Ishikawa (cell line): Measurements from ENCODE around the gene SPATA33.
A peak's percentile ranks its signal among the peaks of the same experiment; 100 is the strongest.

Experiments used
- CEBPB ChIP-seq: IDR thresholded peaks from 2 replicates; pipeline ENCODE4 v1.6.1; 2012
- CREB1 ChIP-seq: IDR thresholded peaks from 2 replicates; pipeline ENCODE4 v1.6.1; 2012; ENCODE audit warnings: low read depth
- EGR1 ChIP-seq: IDR thresholded peaks from 2 replicates; pipeline ENCODE4 v1.6.1; 2012
- EP300 ChIP-seq: IDR thresholded peaks from 2 replicates; pipeline ENCODE4 v1.6.1; 2012; ENCODE audit warnings: borderline replicate concordance
- FOXM1 ChIP-seq: IDR thresholded peaks from 2 replicates; pipeline ENCODE4 v1.6.1; 2012; ENCODE audit warnings: low read depth, borderline replicate concordance
- NFIC ChIP-seq: IDR thresholded peaks from 2 replicates; pipeline ENCODE4 v1.6.1; 2012
- RAD21 ChIP-seq: IDR thresholded peaks from 2 replicates; pipeline ENCODE4 v1.6.1; 2012; ENCODE audit warnings: low read depth
- REST ChIP-seq: IDR thresholded peaks from 2 replicates; pipeline ENCODE4 v1.6.1; 2012; ENCODE audit warnings: low read depth, mild to moderate bottlenecking
- TAF1 ChIP-seq: IDR thresholded peaks from 2 replicates; pipeline ENCODE4 v1.6.1; 2012; ENCODE audit warnings: low read depth, mild to moderate bottlenecking
- TCF12 ChIP-seq: IDR thresholded peaks from 2 replicates; pipeline ENCODE4 v1.6.1; 2012; ENCODE audit warnings: low read depth
- TEAD4 ChIP-seq: IDR thresholded peaks from 2 replicates; pipeline ENCODE4 v1.6.1; 2012
- YY1 ChIP-seq: IDR thresholded peaks from 2 replicates; pipeline ENCODE4 v1.6.1; 2012; ENCODE audit warnings: low read depth
- ZBTB7A ChIP-seq: IDR thresholded peaks from 2 replicates; pipeline ENCODE4 v1.6.1; 2012; ENCODE audit warnings: low read depth
- TF ChIP-seq, protein P1 (sequence below): IDR thresholded peaks from 2 replicates; pipeline ENCODE4 v1.6.1; 2012
- TF ChIP-seq, protein P2 (sequence below): IDR thresholded peaks from 2 replicates; pipeline ENCODE4 v1.6.1; 2012

SPATA33 gene

DNA sequence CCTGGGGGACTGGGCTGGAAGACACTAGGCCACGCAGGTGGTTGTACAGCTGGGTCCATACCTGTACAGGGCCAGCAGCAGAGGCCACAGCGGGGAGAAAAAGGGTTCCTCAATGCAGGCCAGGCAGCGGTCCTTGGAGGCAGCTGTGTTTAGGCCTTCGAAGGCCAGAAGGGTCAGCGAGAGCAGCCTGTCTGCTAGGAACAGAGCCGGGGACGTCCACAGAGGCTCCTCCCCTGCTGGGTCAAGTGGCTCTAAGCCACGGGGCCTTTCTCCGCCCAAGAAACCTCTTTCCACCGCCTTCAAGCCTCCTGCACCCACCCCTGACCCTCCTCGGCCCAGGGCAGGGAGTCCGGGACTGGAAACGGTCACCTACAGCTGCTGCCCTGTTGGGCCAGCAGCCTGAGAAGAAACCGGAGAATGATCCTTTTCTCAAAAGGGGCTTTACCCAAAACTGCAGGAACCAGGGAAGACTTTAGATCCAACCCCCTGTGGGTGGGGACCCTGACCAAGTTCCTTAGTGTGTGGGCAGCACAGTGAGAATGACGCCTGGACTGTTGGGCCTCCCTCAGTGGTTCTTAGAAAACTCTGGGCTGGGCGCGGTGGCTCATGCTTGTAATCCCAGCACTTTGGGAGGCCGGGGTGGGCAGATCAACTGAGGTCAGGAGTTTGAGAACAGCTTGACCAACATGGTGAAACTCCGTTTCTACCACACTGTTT, 52.2 kb downstream of the SPATA33 start:
- TF ChIP-seq, protein P1, sequence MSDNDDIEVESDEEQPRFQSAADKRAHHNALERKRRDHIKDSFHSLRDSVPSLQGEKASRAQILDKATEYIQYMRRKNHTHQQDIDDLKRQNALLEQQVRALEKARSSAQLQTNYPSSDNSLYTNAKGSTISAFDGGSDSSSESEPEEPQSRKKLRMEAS, result no peak
- TF ChIP-seq CEBPB (no peak), NFIC (no peak), ZBTB7A (no peak), TCF12 (no peak), EGR1 (no peak)

- TF ChIP-seq YY1 (no peak), REST (no peak), EGR1 (no peak), TEAD4 (no peak), CEBPB (no peak), CREB1 (no peak), ZBTB7A (no peak; the same call in 1 of the 2 replicates), RAD21 (no peak), EP300 (no peak), TAF1 (no peak), TCF12 (no peak), NFIC (no peak), FOXM1 (no peak)
- TF ChIP-seq, protein P1, result no peak
- TF ChIP-seq, protein P2, sequence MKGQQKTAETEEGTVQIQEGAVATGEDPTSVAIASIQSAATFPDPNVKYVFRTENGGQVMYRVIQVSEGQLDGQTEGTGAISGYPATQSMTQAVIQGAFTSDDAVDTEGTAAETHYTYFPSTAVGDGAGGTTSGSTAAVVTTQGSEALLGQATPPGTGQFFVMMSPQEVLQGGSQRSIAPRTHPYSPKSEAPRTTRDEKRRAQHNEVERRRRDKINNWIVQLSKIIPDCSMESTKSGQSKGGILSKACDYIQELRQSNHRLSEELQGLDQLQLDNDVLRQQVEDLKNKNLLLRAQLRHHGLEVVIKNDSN, result no peak
These were observed 53.3 kb downstream of the SPATA33 start for GRCh38 chr16:89710709-89711564.

- TF ChIP-seq NFIC, result no peak
- TF ChIP-seq CEBPB, result no peak
- TF ChIP-seq TAF1, result peak; percentile 56
- peak; percentile 79 for TF ChIP-seq YY1
- peak; percentile 77 for TF ChIP-seq EGR1
- no peak for TF ChIP-seq EP300
- TF ChIP-seq TCF12, result 0 out of 2 replicates have a peak, but pooled peaks have one; percentile 45
- TF ChIP-seq ZBTB7A, result no peak
- TF ChIP-seq RAD21, result no peak
- TF ChIP-seq, protein P2, result no peak
- TF ChIP-seq CREB1, result no peak
- TF ChIP-seq REST, result no peak
- TF ChIP-seq TEAD4, result no peak
- TF ChIP-seq, protein P1, result peak; percentile 94
- TF ChIP-seq FOXM1, result no peak
These were observed 54.1 kb downstream of the SPATA33 start for GRCh38 chr16:89711601-89712273.

DNA sequence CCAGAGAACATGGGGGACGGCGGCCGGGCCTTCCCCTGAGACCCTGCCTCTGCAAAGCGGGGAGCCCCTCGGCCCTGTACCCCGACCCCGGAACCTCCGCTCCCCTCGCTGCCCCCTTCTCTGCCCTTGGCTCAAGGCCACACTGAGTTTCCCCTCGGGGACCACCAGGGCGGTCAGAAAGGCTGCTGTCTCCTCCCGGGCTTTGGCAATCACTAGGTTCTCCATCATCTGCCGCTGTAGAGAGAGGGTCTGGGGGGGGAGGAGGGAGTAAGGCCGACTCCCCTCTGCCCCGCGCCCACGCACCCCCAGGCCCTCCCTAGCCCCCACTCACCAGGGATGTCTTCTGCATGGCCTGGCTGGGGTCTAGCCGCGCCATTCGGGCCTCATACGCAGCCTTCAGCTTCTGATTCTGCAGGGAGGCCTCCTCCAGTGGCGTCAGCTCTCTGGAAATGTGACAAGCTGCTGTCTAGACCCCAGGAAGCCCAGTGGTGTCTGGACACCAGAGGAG, 54.7 kb downstream of the SPATA33 start:
- TF ChIP-seq NFIC (no peak), EGR1 (no peak)

DNA sequence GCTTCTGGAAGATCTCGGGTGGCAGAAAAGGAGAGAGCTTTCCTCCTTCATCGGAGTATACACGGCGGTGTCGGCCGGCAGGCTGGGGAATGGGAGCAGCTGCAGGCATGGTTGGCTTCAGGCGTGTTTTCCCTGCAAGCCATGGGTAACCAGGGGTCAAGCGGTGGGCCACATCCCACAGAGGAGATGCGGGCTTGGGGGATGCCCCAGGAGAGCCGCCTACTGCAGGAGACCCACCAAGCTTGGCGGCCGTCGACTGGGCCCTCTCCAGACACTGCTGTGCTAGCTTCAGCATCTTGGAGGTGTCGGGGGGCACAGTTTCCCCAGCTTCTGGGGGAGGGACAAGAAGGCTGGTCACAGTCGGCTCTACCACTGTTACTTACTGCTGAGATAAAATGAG, 58.9 kb downstream of the SPATA33 start:
- TF ChIP-seq NFIC (no peak), TEAD4 (no peak), CEBPB (no peak), CREB1 (no peak), ZBTB7A (no peak), EP300 (no peak), YY1 (no peak), TCF12 (no peak)
- TF ChIP-seq, protein P2, result no peak
- TF ChIP-seq, protein P1, result no peak
